A673 (cell line): ENCODE measurements around the gene VWC2. TPM values are rescaled to one million over a fixed set of nuclear protein-coding genes. Genes with fewer than 3 reads are reported as not detected.

Experiments
- BruUV-seq: library from RNA; stranded (reverse); fragments of 400-500 nt; replicated peaks from 2 replicates; lab custom pipeline; 2021; lab: Mats Ljungman, UMichigan
- CTCF ChIA-PET: fragments of 300-600 bp; sonication (Branson Sonifier 250); formaldehyde crosslinking; loops from one replicate; lab custom pipeline; 2022; ENCODE audit warnings: antibody characterized with exemption; lab: Charles Lee
- POLR2A ChIA-PET: fragments of 300-600 bp; sonication (Branson Sonifier 250); formaldehyde crosslinking; loops from one replicate; lab custom pipeline; 2022; ENCODE audit warnings: antibody characterized with exemption; ENCODE audit not compliant: low non-redundant PET; lab: Charles Lee
- DNase-seq: peaks from one replicate; pipeline ENCODE4 v3.0.0-alpha.2; 2015; ENCODE audit warnings: low spot score
- H3K27ac ChIP-seq: fragments of 200-600 bp; sonication (generic); 2 replicates; pipeline ENCODE4 v1.5.1; 2016; ENCODE audit warnings: mixed run types, low read depth, mild to moderate bottlenecking, mixed read lengths, antibody characterized with exemption, low read length; ENCODE audit not compliant: poor library complexity, severe bottlenecking
- H3K27me3 ChIP-seq: fragments of 200-600 bp; sonication (generic); replicated peaks from 2 replicates; pipeline ENCODE4 v1.6.1; 2017; ENCODE audit warnings: mixed run types, low read depth, mild to moderate bottlenecking, mixed read lengths, antibody characterized with exemption, low read length; ENCODE audit not compliant: insufficient read depth, poor library complexity
- H3K36me3 ChIP-seq: fragments of 200-600 bp; sonication (generic); 2 replicates; pipeline ENCODE4 v1.6.1; 2016; ENCODE audit warnings: mixed run types, mild to moderate bottlenecking, mixed read lengths, antibody characterized with exemption, low read length; ENCODE audit not compliant: insufficient read depth, poor library complexity, severe bottlenecking
- H3K4me1 ChIP-seq: fragments of 200-600 bp; sonication (generic); 2 replicates; pipeline ENCODE4 v1.6.1; 2017; ENCODE audit warnings: mixed run types, mild to moderate bottlenecking, mixed read lengths, antibody characterized with exemption, low read length; ENCODE audit not compliant: insufficient read depth, poor library complexity, severe bottlenecking
- H3K4me3 ChIP-seq: fragments of 200-600 bp; sonication (generic); 2 replicates; pipeline ENCODE4 v1.5.1; 2016; ENCODE audit warnings: low read depth, mixed run types, mild to moderate bottlenecking, mixed read lengths, low read length; ENCODE audit not compliant: poor library complexity, severe bottlenecking
- H3K9me3 ChIP-seq: fragments of 200-600 bp; sonication (generic); 2 replicates; pipeline ENCODE4 v1.6.1; 2016; ENCODE audit warnings: mixed run types, low read depth, mild to moderate bottlenecking, mixed read lengths, antibody characterized with exemption, low read length; ENCODE audit not compliant: poor library complexity, severe bottlenecking
- EZH2 ChIP-seq: fragments of 200-600 bp; sonication (generic); IDR thresholded peaks from 2 replicates; pipeline ENCODE4 v1.6.1; 2017; ENCODE audit warnings: borderline replicate concordance, low read depth, mild to moderate bottlenecking, mixed read lengths, antibody characterized with exemption, low read length; ENCODE audit not compliant: poor library complexity, severe bottlenecking
- intact Hi-C: fragments of 100-400 bp; cut with micrococcal nuclease; formaldehyde crosslinking; loops from one replicate; pipeline ENCODE4 v1.10.0; 2022; ENCODE audit not compliant: unreplicated experiment
- total RNA-seq: library from RNA; stranded (reverse); gene quantifications from 2 replicates; pipeline ENCODE4 v1.2.3, GENCODE V29; 2021
- TF ChIP-seq, protein P1 (sequence below): fragments of 300-800, 200-600 bp; sonication (generic); conservative IDR thresholded peaks from 2 replicates; pipeline ENCODE4 v1.5.1; 2017; ENCODE audit warnings: low read depth, mild to moderate bottlenecking, antibody characterized with exemption, low read length, moderate library complexity, mixed read lengths

The VWC2 gene
- total RNA-seq, 1 experiment from 2014 or later: not detected

DNA sequence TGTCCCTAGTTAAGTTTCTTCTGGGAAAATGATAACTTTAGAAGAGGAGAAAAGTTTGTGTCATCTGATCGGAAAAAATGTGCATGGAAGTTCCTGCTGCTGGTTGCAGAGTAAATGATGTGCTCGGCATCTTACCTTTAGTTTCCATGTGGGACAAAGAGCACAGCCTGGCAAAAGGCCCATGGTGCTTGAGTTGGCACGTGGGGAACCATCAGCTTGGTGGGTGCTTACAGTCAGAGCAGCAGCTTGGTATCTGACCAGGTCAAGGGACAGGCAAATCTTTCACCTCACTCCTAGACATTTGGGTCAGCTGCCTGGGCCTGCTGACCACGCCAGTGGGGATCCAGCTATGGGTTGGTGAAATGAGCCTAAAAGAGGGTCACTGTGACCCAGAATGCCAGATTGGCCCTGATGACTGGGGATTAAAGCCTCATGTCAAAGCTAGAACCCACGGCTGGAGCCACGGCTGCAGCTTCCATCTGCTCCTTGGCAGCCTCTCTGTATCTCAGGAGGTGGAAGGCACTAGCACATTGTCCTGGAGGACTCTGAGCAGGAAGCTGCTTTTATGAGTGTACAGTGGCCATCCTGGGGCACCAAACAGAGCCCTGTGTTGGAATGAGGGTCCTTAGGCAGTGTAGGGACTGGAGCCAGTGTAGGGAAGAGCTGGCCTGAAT is 24.7 kb downstream of the VWC2 start:
- H3K27ac ChIP-seq: no peak overlapping the region
- H3K36me3 ChIP-seq: no peaks in the 10 kb centered on the region
- BruUV-seq: no TSS peak
- intact Hi-C loops: no loop called here
- no peaks in the 10 kb centered on the region for H3K4me1 ChIP-seq
- ChIA-PET CTCF (no interaction called here), POLR2A (no interaction called here)
- no peak for DNase-seq
- H3K4me3 ChIP-seq: no peak overlapping the region
- H3K27me3 ChIP-seq: no peaks in the 10 kb centered on the region
- TF ChIP-seq EZH2: no peak
- TF ChIP-seq, protein P1, sequence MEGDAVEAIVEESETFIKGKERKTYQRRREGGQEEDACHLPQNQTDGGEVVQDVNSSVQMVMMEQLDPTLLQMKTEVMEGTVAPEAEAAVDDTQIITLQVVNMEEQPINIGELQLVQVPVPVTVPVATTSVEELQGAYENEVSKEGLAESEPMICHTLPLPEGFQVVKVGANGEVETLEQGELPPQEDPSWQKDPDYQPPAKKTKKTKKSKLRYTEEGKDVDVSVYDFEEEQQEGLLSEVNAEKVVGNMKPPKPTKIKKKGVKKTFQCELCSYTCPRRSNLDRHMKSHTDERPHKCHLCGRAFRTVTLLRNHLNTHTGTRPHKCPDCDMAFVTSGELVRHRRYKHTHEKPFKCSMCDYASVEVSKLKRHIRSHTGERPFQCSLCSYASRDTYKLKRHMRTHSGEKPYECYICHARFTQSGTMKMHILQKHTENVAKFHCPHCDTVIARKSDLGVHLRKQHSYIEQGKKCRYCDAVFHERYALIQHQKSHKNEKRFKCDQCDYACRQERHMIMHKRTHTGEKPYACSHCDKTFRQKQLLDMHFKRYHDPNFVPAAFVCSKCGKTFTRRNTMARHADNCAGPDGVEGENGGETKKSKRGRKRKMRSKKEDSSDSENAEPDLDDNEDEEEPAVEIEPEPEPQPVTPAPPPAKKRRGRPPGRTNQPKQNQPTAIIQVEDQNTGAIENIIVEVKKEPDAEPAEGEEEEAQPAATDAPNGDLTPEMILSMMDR: no peak
- H3K9me3 ChIP-seq: no peaks in the 10 kb centered on the region

DNA sequence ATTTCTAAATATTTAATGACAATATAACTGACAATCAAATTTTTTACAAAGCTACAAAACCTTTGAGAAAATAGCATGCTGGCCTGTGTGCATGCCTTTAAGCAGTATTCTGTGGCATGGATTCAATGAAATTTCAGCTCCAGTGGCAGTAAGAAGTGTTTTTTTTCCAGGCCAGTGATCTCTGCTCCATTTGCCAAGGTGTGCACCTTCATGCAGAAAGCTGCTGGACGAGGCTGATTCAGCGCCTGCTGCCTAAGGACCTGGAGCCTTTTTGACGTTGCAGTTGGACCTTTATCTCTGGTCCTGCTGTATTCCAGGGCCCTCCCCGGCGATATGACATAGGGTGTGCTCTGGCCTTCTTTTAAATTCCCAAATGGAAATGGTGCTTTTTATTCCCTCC is 26.6 kb downstream of the VWC2 start:
- BruUV-seq: no TSS peak
- Histone ChIP-seq H3K4me1 (no peaks in the 10 kb centered on the region), H3K27me3 (no peaks in the 10 kb centered on the region), H3K27ac (no peak overlapping the region), H3K9me3 (no peaks in the 10 kb centered on the region), H3K36me3 (no peaks in the 10 kb centered on the region), H3K4me3 (no peak overlapping the region)
- no peak for DNase-seq
- ChIA-PET CTCF (no interaction called here), POLR2A (no interaction called here)
- intact Hi-C loops: no loop called here
- TF ChIP-seq, protein P1: no peak
- TF ChIP-seq EZH2: no peak

DNA sequence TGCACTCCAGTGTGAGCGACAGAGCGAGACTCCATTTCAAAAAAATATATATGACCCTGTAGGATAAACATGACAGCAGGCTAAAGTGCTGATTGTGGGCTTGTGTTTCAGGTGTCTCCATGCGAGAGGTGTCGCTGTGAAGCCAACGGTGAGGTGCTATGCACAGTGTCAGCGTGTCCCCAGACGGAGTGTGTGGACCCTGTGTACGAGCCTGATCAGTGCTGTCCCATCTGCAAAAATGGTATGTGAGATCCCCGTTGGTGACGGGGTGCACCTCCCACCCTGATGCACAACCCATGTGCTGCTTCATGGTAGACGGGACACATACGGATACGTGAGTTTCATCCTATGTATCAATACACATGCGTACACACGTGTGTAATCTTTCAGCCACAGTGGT is 29.2 kb downstream of the VWC2 start:
- Histone ChIP-seq H3K36me3 (no peaks in the 10 kb centered on the region), H3K4me1 (no peaks in the 10 kb centered on the region), H3K27me3 (no peaks in the 10 kb centered on the region), H3K9me3 (peaks cover 6% of the 10 kb centered on the region), H3K4me3 (no peak overlapping the region), H3K27ac (no peak overlapping the region)
- CTCF ChIA-PET: no interaction called here
- intact Hi-C loops: no loop called here
- POLR2A ChIA-PET: no interaction called here
- BruUV-seq: no TSS peak
- DNase-seq: no peak
- no peak for TF ChIP-seq EZH2
- TF ChIP-seq, protein P1: no peak
